Raji (cell line): ENCODE results near the gene DDA1.
A peak's percentile ranks its signal among the peaks of the same experiment; 100 is the strongest.

Source experiments
- POLR2A ChIP-seq: IDR thresholded peaks from 2 replicates; pipeline ENCODE4 v1.6.1; 2011; ENCODE audit warnings: low read depth, low read length, control low read depth; ENCODE audit not compliant: insufficient read depth

Gene DDA1

GRCh38 chr19:17309198-17309964 lies at the start of gene DDA1:
Gene DDA1, plus strand, starts transcription at chr19:17309563. Its CDS starts 92 bp downstream, at chr19:17309655.
- peak; percentile 76 for TF ChIP-seq POLR2A

GRCh38 chr19:17259934-17260333 lies 49.4 kb upstream of the DDA1 start:
- TF ChIP-seq POLR2A: no peak

DNA sequence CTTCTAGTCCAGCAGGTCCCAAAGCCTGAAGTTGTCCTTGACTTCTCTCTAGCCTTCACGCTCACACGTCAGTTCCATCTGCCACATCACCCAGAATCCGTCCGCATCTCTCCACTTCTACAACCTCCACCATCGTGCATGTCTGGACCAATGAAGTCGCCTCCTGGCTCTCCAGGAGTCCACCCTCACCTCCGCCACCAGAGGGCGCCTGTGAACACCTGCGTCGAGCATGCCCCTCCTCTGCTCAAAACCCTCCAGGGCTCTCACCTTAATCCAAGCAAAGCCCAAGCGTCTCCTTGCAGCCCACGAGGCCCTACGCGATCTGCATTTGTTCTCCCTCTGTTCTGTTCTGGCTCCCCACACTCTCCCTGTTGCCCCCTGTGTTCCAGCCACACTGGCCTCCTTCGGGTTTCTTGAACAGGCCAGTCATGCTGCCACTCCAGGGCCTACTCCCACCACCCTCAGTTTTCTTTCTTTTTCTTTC lies 48.5 kb upstream of the DDA1 start:
- peak; percentile 54 for TF ChIP-seq POLR2A

- TF ChIP-seq POLR2A: no peak
Measured at GRCh38 chr19:17262557-17262956, 46.8 kb upstream of the DDA1 start.

- TF ChIP-seq POLR2A: no peak
Measured at GRCh38 chr19:17263712-17264640, 45.4 kb upstream of the DDA1 start.

DNA sequence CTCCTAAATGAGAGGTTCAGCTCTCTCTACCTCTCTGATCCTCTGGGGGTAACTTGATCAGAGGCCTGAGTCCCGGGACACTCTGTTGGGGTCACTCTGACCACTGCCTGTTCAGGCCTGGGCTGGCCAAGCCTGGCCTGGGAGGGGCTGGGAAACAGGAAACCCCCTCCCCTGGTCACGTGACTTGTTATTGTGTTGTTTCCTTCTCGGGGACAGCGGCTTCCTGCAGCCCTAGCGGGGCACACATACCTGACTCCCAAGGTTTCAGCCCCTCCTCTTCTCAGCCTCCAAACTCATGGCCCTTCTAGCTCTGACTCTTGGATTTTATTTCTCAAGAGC lies 44.8 kb upstream of the DDA1 start, which contains the start of gene USHBP1:
USHBP1 (minus strand) TSS at position 105 of the 339 bp plus-strand sequence. CDS start 446 bp downstream, outside the sequence.
- TF ChIP-seq POLR2A: no peak

GRCh38 chr19:17266026-17266425 lies 43.3 kb upstream of the DDA1 start:
- no peak for TF ChIP-seq POLR2A

- TF ChIP-seq POLR2A: peak; percentile 40; the same call in 1 of the 2 replicates
Measured at GRCh38 chr19:17266589-17266974, 42.8 kb upstream of the DDA1 start.

- peak; percentile 78 for TF ChIP-seq POLR2A
Measured at GRCh38 chr19:17266975-17267788, 42.2 kb upstream of the DDA1 start, which contains the start of gene BABAM1. Gene BABAM1, plus strand, starts transcription at chr19:17267443. Its CDS starts 1,364 bp downstream, at chr19:17268807.

DNA sequence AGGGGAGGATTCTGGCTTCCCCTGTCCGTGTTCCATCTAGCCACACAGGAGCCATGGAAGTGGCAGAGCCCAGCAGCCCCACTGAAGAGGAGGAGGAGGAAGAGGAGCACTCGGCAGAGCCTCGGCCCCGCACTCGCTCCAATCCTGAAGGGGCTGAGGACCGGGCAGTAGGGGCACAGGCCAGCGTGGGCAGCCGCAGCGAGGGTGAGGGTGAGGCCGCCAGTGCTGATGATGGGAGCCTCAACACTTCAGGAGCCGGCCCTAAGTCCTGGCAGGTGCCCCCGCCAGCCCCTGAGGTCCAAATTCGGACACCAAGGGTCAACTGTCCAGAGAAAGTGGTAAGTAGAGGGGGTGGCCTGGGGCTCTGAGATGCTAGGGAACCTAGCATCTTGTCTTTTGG lies 40.6 kb upstream of the DDA1 start:
- no peak for TF ChIP-seq POLR2A

GRCh38 chr19:17275441-17276175 lies 33.8 kb upstream of the DDA1 start:
- no peak for TF ChIP-seq POLR2A

- TF ChIP-seq POLR2A: no peak
Measured at GRCh38 chr19:17279436-17279835, 29.9 kb upstream of the DDA1 start.

DNA sequence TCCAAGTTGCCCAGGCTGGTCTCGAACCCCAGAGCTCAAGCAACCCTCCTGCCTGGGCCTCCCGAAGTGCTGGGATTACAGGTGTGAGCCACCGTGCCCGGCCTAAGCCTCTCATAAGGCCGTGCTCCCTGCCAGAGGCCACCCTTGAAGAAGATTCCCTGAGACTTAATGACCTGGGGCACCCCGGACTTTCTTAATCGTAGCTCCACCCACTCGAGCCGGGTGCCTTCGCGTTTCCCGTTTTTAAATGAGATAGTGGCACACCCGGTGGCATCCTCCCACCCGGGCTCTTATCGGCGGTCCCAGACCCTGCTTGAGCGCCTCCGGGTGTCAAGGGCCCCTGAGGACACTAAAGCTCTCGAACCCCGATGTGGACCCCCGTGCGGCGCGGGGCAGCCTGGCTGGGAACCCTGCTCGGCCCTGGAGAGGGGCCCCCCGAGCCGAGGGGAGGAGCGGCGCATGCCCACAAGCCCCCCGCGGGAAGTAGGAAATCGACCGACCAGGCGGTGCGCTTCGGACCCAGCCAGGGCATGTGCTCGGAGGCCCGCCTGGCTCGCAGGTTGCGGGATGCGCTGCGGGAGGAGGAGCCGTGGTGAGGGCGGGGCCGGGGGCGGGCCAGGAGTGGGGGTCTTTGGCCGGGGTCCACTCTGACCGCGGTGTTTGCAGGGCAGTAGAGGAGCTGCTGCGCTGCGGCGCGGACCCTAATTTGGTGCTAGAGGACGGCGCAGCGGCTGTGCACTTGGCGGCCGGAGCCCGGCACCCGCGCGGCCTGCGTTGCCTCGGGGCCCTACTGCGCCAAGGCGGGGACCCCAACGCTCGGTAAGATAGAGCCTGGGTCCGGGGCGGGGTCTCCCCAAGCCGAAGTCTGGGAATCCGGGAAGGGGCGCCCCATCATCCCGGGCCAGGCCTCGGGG lies 27.7 kb upstream of the DDA1 start, which contains the start of gene ANKLE1:
ANKLE1 (plus strand) TSS at position 511 of the 914 bp plus-strand sequence; CDS start at position 531, 20 bp downstream.
- peak; percentile 67 for TF ChIP-seq POLR2A
